GM21515 (cell line): ENCODE data around the gene LBHD2.
"Not testable (repeated sequence)": the region's sequence is repeated elsewhere in the genome, so short reads cannot be mapped to it uniquely, and the experiment has no call there.

ENCODE experiments used
- ATAC-seq: cut with Tn5 transposase; IDR thresholded peaks from one replicate; pipeline ENCODE4 v1.9.1; 2021; ENCODE audit not compliant: unreplicated experiment

LBHD2 gene

GRCh38 chr14:103102689-103103260 lies 18.8 kb downstream of the LBHD2 start:
- ATAC-seq, result no peak

- ATAC-seq, result no peak
Observed at GRCh38 chr14:103103461-103104388, 19.7 kb downstream of the LBHD2 start.

- ATAC-seq, result no peak
Observed at GRCh38 chr14:103104389-103104653, 20.3 kb downstream of the LBHD2 start.

GRCh38 chr14:103104654-103105452 lies 20.8 kb downstream of the LBHD2 start:
- no peak for ATAC-seq

GRCh38 chr14:103105580-103106150 lies 21.7 kb downstream of the LBHD2 start:
- no peak for ATAC-seq

- no peak for ATAC-seq
Observed at GRCh38 chr14:103107455-103107854, 23.4 kb downstream of the LBHD2 start.

- ATAC-seq, result no peak
Observed at GRCh38 chr14:103107941-103108748, 24.1 kb downstream of the LBHD2 start.

- no peak for ATAC-seq
Observed at GRCh38 chr14:103108749-103109207, 24.8 kb downstream of the LBHD2 start.

GRCh38 chr14:103109535-103110441 lies 25.8 kb downstream of the LBHD2 start:
- ATAC-seq, result no peak

- ATAC-seq, result no peak
Observed at GRCh38 chr14:103110681-103111231, 26.7 kb downstream of the LBHD2 start.

GRCh38 chr14:103111232-103111868 lies 27.3 kb downstream of the LBHD2 start:
- no peak for ATAC-seq

GRCh38 chr14:103112400-103113243 lies 28.6 kb downstream of the LBHD2 start:
- no peak for ATAC-seq

- no peak for ATAC-seq
Observed at GRCh38 chr14:103113303-103113702, 29.3 kb downstream of the LBHD2 start.

GRCh38 chr14:103113774-103114173 lies 29.8 kb downstream of the LBHD2 start:
- ATAC-seq, result no peak

- not testable (repeated sequence) for ATAC-seq
Observed at GRCh38 chr14:103115086-103115679, 31.2 kb downstream of the LBHD2 start.

- no peak for ATAC-seq
Observed at GRCh38 chr14:103115845-103116572, 32.0 kb downstream of the LBHD2 start.

GRCh38 chr14:103116636-103117035 lies 32.6 kb downstream of the LBHD2 start:
- ATAC-seq, result no peak
